ENCODE results near the gene SULT2B1. TPM values are rescaled to one million over a fixed set of nuclear protein-coding genes. Genes with fewer than 3 reads are reported as not detected.
A peak's percentile ranks its signal among the peaks of the same experiment; 100 is the strongest.

SULT2B1 gene
- polyA plus RNA-seq, 2 of the 4 experiments (the other 2 are of a cell fraction), result 22.2 to 34.3 TPM

- no peak for TF ChIP-seq MAFK (IDR thresholded peaks at IDR 0.05; ENCODE audit: partially characterized antibody)
- no peak for TF ChIP-seq ATOH8 (CRISPR knock-in tag; IDR thresholded peaks at IDR 0.05; ENCODE audit: low read depth)
- TF ChIP-seq HOXB13 (CRISPR knock-in tag; IDR thresholded peaks at IDR 0.05; ENCODE audit: low read depth), result no peak
- TF ChIP-seq EHMT2 (IDR thresholded peaks at IDR 0.05; ENCODE audit: low read depth), result no peak
Measured at GRCh38 chr19:48624791-48625723, 73.1 kb downstream of the SULT2B1 start (continued).

- ATAC-seq (no peak), DNase-seq (ENCODE audit: low read depth in 1 of 2, low spot score in 1 of 2) (no peak), FAIRE-seq (no peak)
- TF ChIP-seq MAZ (IDR thresholded peaks at IDR 0.05; ENCODE audit: borderline replicate concordance, low read depth, low read length) (no peak), SMC3 (IDR thresholded peaks at IDR 0.05) (no peak), CEBPB (IDR thresholded peaks at IDR 0.05) (no peak), E2F6 (IDR thresholded peaks at IDR 0.05; ENCODE audit: borderline replicate concordance, low read depth) (no peak), BHLHE40 (IDR thresholded peaks at IDR 0.05; ENCODE audit: low read depth, low read length) (no peak), CBX2 (IDR thresholded peaks at IDR 0.05; ENCODE audit: borderline replicate concordance, low read depth) (no peak), POLR2AphosphoS2 (conservative IDR thresholded peaks at IDR 0.05; ENCODE audit: low read length) (no peak)
- POLR2A ChIA-PET, result interaction anchor here (0.6 kb wide), 1 partner anchor 95 kb away, joined by 6 read pairs; no protein-coding TSS in a partner anchor
- H3K4me3 ChIP-seq, result no peak overlapping the region
- 94% methylated on average over 30 of the region's 30 CpGs for WGBS (ENCODE audit: missing lambda C conversion rate)
- CTCF ChIA-PET, result interaction anchor here (0.9 kb wide), 1 partner anchor 20 kb away, joined by 3 read pairs; the partner anchor contains the start of gene CA11
- no peaks in the 10 kb centered on the region for H3K9me3 ChIP-seq
- H3K4me1 ChIP-seq, result peaks cover 20% of the 10 kb centered on the region
- no peak overlapping the region for H3K4me2 ChIP-seq
- no peak overlapping the region for H3K27ac ChIP-seq
Measured at GRCh38 chr19:48625891-48626327, 73.9 kb downstream of the SULT2B1 start.

- H3K4me1 ChIP-seq, result peaks cover 29% of the 10 kb centered on the region
- CTCF ChIA-PET, result interaction anchor here (1.2 to 2.7 kb wide), 3 partner anchors 9 to 187 kb away, joined by 3 to 8 read pairs (median 3); partner anchors contain the start of genes RPL18 and SPHK2
- POLR2A ChIA-PET, result interaction anchor here (0.9 to 2.6 kb wide), 3 partner anchors 8 to 19 kb away, joined by 3 to 22 read pairs (median 3); partner anchors contain the start of genes CA11, DBP, RPL18 and SPHK2
- H3K4me2 ChIP-seq, result no peak overlapping the region; the same call in 2 of the 3 replicates
- DNase-seq (ENCODE audit: low read depth in 1 of 2, low spot score in 1 of 2), result no peak
- 73% methylated on average over 6 of the region's 6 CpGs for WGBS (ENCODE audit: missing lambda C conversion rate)
- H3K9me3 ChIP-seq, result no peaks in the 10 kb centered on the region
- ATAC-seq, result no peak
- H3K4me3 ChIP-seq, result no peak overlapping the region
- no peak for FAIRE-seq
- peak overlapping the region in 1 of 2 experiments; percentile 36; a peak in 3 of 6 replicates for H3K27ac ChIP-seq
- no peak for TF ChIP-seq NFE2L2 (conservative IDR thresholded peaks at IDR 0.05; ENCODE audit: low read length)
- no peak for TF ChIP-seq KDM5A (IDR thresholded peaks at IDR 0.05)
- TF ChIP-seq USF2 (IDR thresholded peaks at IDR 0.05), result no peak
- no peak for TF ChIP-seq RFX5 (IDR thresholded peaks at IDR 0.05)
- no peak for TF ChIP-seq ZSCAN20 (CRISPR knock-in tag; IDR thresholded peaks at IDR 0.05)
- no peak for TF ChIP-seq EHF (CRISPR knock-in tag; IDR thresholded peaks at IDR 0.05)
- TF ChIP-seq MAFK (IDR thresholded peaks at IDR 0.05; ENCODE audit: partially characterized antibody), result no peak
- no peak for TF ChIP-seq TFCP2L1 (CRISPR knock-in tag; IDR thresholded peaks at IDR 0.05)
- TF ChIP-seq HDAC2 (IDR thresholded peaks at IDR 0.05), result no peak
- TF ChIP-seq E2F6 (IDR thresholded peaks at IDR 0.05; ENCODE audit: borderline replicate concordance, low read depth), result no peak
- no peak for TF ChIP-seq HMGXB4 (CRISPR knock-in tag; IDR thresholded peaks at IDR 0.05; ENCODE audit: borderline replicate concordance)
- no peak for TF ChIP-seq NPAS2 (CRISPR knock-in tag; IDR thresholded peaks at IDR 0.05; ENCODE audit: borderline replicate concordance)
- TF ChIP-seq RNF2 (IDR thresholded peaks at IDR 0.05; ENCODE audit: borderline replicate concordance, low read depth), result no peak
- TF ChIP-seq ZFP36 (IDR thresholded peaks at IDR 0.05; ENCODE audit: borderline replicate concordance, partially characterized antibody), result no peak
- TF ChIP-seq BCL3 (IDR thresholded peaks at IDR 0.05), result no peak
- TF ChIP-seq CBX8 (IDR thresholded peaks at IDR 0.05), result no peak
- TF ChIP-seq ESRRA (IDR thresholded peaks at IDR 0.05; ENCODE audit: borderline replicate concordance, low read length), result no peak
- no peak for TF ChIP-seq JUN (IDR thresholded peaks at IDR 0.05)
Measured at GRCh38 chr19:48627201-48627864, 75.4 kb downstream of the SULT2B1 start.

All from A549 (cell line).